MM.1S (cell line): ENCODE data around the gene PCNA.

Experiments
- DNase-seq: peaks from one replicate; pipeline ENCODE4 v3.0.0-alpha.2; 2015
- H2AFZ ChIP-seq: fragments of 300-600 bp; sonication (generic); 2 replicates; pipeline ENCODE4 v1.6.0; 2016; ENCODE audit warnings: antibody characterized with exemption, low read length
- H3F3A ChIP-seq: fragments of 300-600 bp; sonication (generic); 2 replicates; pipeline ENCODE4 v1.6.1; 2016; ENCODE audit warnings: mild to moderate bottlenecking, antibody characterized with exemption, low read length, moderate library complexity, mixed read lengths; ENCODE audit not compliant: insufficient read depth
- H3K27ac ChIP-seq: fragments of 300-600 bp; sonication (generic); 2 replicates; pipeline ENCODE4 v1.5.1; 2016; ENCODE audit warnings: mild to moderate bottlenecking, low read length
- H3K27me3 ChIP-seq: fragments of 300-600 bp; sonication (generic); replicated peaks from 2 replicates; pipeline ENCODE4 v1.6.0; 2016; ENCODE audit warnings: low read length; ENCODE audit not compliant: insufficient read depth
- H3K36me3 ChIP-seq: fragments of 300-600 bp; sonication (generic); replicated peaks from 2 replicates; pipeline ENCODE4 v1.6.1; 2016; ENCODE audit warnings: mild to moderate bottlenecking, low read length, mixed read lengths; ENCODE audit not compliant: insufficient read depth
- H3K4me1 ChIP-seq: fragments of 300-600 bp; sonication (generic); 2 replicates; pipeline ENCODE4 v1.6.1; 2016; ENCODE audit warnings: low read length, mixed read lengths
- H3K4me2 ChIP-seq: fragments of 300-600 bp; sonication (generic); 2 replicates; pipeline ENCODE4 v1.6.0; 2016; ENCODE audit warnings: low read depth, low read length
- H3K4me3 ChIP-seq: fragments of 300-600 bp; sonication (generic); 2 replicates; pipeline ENCODE4 v1.5.1; 2016; ENCODE audit warnings: low read length, mixed read lengths
- H3K79me2 ChIP-seq: fragments of 300-600 bp; sonication (generic); 2 replicates; pipeline ENCODE4 v1.6.1; 2016; ENCODE audit warnings: mixed run types, low read length, mixed read lengths
- H3K9ac ChIP-seq: fragments of 300-600 bp; sonication (generic); 2 replicates; pipeline ENCODE4 v1.6.1; 2016; ENCODE audit warnings: low read length, mixed read lengths
- H3K9me2 ChIP-seq: fragments of 300-600 bp; sonication (generic); replicated peaks from 2 replicates; pipeline ENCODE4 v1.6.1; 2016; ENCODE audit warnings: mild to moderate bottlenecking, low read length, mixed read lengths; ENCODE audit not compliant: insufficient read depth
- H3K9me3 ChIP-seq: fragments of 300-600 bp; sonication (generic); replicated peaks from 2 replicates; pipeline ENCODE4 v1.6.1; 2016; ENCODE audit warnings: mild to moderate bottlenecking, low read length, mixed read lengths; ENCODE audit not compliant: insufficient read depth
- H4K20me1 ChIP-seq: fragments of 300-600 bp; sonication (generic); 2 replicates; pipeline ENCODE4 v1.6.1; 2016; ENCODE audit warnings: mild to moderate bottlenecking, low read length, moderate library complexity, mixed read lengths; ENCODE audit not compliant: insufficient read depth
- EZH2 ChIP-seq: fragments of 300-600 bp; sonication (generic); optimal IDR thresholded peaks from 2 replicates; pipeline ENCODE3; 2017; ENCODE audit warnings: low read depth, mild to moderate bottlenecking, antibody characterized with exemption, low read length, mixed read lengths
- EZH2phosphoT487 ChIP-seq: fragments of 300-600 bp; sonication (generic); IDR thresholded peaks from 2 replicates; pipeline ENCODE4 v1.6.1; 2018; ENCODE audit warnings: antibody characterized with exemption, low read length
- TF ChIP-seq, protein P1 (sequence below): fragments of 300-600 bp; sonication (generic); IDR thresholded peaks from 2 replicates; pipeline ENCODE4 v1.5.1; 2016; ENCODE audit warnings: antibody characterized with exemption, low read length, mixed read lengths

Gene PCNA

DNA sequence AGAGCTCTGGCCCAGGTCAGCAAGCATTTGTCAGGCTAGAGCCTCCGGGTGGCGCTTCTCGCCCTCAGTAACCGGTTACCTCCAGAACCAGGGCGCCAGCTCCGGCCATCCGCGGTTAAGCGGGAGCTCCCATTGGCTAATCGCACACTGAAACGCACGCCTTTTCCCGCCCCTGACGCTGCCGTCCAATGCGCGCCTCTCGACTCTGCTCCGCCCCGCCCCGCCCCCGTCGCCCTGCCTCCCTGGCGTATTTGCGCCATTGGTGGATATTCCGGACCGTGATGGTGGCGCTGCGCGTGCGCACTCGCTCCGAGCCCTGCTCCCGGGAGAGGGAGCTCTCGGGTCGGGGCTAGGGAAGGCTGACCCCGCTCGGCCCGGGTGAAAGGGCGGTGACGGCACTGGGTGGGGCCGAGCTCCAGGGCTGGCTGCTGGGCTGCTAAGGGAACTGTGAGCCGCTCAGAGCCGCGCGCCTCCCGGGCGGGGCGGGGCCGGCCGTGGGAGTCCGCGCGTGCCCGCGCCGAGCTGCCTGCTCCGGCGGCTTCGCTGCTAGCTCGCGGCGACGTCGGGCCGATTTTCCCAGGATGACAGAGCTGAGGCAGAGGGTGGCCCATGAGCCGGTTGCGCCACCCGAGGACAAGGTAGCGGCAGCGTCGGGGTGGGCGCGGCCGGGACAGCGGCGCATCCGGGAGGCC, 6.9 kb upstream of the PCNA start, which contains the start of gene CDS2:
TSS of gene CDS2 (plus strand) at position 497 of the 692 bp plus-strand sequence. CDS start at position 582, 85 bp downstream.
- Histone ChIP-seq H3K79me2 (peaks cover 47% of the 10 kb centered on the region), H3K4me3 (peak within 1 kb of the TSS; percentile 70), H3K9ac (peak within 1 kb of the TSS; percentile 87), H3K27me3 (no peaks in the 10 kb centered on the region), H4K20me1 (no peaks in the 10 kb centered on the region), H3K4me1 (peaks cover 15% of the 10 kb centered on the region), H2AFZ (peak within 1 kb of the TSS; percentile 95), H3K9me3 (no peaks in the 10 kb centered on the region), H3K36me3 (no peaks in the 10 kb centered on the region), H3K27ac (peak within 1 kb of the TSS; percentile 79), H3F3A (peaks cover 16% of the 10 kb centered on the region), H3K9me2 (no peaks in the 10 kb centered on the region), H3K4me2 (peak within 1 kb of the TSS; percentile 87)
- DNase-seq, result peak; percentile 99
- TF ChIP-seq, protein P1, sequence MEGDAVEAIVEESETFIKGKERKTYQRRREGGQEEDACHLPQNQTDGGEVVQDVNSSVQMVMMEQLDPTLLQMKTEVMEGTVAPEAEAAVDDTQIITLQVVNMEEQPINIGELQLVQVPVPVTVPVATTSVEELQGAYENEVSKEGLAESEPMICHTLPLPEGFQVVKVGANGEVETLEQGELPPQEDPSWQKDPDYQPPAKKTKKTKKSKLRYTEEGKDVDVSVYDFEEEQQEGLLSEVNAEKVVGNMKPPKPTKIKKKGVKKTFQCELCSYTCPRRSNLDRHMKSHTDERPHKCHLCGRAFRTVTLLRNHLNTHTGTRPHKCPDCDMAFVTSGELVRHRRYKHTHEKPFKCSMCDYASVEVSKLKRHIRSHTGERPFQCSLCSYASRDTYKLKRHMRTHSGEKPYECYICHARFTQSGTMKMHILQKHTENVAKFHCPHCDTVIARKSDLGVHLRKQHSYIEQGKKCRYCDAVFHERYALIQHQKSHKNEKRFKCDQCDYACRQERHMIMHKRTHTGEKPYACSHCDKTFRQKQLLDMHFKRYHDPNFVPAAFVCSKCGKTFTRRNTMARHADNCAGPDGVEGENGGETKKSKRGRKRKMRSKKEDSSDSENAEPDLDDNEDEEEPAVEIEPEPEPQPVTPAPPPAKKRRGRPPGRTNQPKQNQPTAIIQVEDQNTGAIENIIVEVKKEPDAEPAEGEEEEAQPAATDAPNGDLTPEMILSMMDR, result peak; percentile 55
- no peak for TF ChIP-seq EZH2

DNA sequence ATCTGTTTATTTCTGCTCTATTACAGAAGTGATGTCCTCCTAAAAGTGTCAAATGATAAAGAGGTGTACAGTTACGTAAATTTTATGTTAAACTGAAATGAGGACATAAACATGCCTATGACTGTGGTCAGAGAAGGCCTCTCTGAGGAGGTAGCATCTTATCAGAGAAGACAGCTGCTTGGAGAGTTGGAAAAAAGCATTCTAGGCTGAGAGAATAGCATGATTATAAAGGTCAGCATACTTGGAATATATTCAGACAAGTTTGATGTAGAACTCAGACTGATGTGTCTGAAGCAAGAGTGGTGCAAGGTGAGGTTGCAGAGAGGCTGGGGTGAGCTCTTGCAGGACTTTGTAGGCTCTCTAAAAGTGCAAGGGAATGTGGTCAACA, 3.1 kb upstream of the PCNA start:
- Histone ChIP-seq H3K4me2 (no peak overlapping the region), H3K9me2 (no peaks in the 10 kb centered on the region), H3K36me3 (no peaks in the 10 kb centered on the region; the same call in 1 of the 2 replicates), H3K9me3 (no peaks in the 10 kb centered on the region), H4K20me1 (peaks cover 2% of the 10 kb centered on the region; the same call in 1 of the 2 replicates), H3K27ac (no peak overlapping the region), H3K27me3 (no peaks in the 10 kb centered on the region), H3K4me3 (no peak overlapping the region), H3F3A (peaks cover 34% of the 10 kb centered on the region), H3K9ac (no peak overlapping the region), H3K79me2 (peaks cover 32% of the 10 kb centered on the region), H3K4me1 (peaks cover 8% of the 10 kb centered on the region), H2AFZ (no peak overlapping the region)
- no peak for DNase-seq
- TF ChIP-seq, protein P1, result no peak
- no peak for TF ChIP-seq EZH2
- no peak for TF ChIP-seq EZH2phosphoT487

DNA sequence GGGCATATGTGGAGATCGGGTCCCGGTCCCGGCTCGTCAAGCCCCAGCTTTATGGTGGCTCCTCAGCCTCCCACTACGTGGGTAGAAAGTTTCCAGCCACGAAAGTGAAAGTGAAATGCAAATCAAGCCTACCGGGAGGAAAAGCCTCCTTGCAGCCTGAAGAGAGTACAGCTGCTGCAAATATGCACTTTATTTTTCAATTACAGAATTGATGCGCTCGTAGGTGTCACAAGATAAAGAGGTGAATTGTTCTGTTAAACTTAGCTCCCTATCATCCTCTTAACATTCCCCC, 373 bp upstream of the PCNA start:
- DNase-seq, result no peak
- no peaks in the 10 kb centered on the region for H3K9me2 ChIP-seq
- peaks cover 45% of the 10 kb centered on the region for H3K79me2 ChIP-seq
- peaks cover 2% of the 10 kb centered on the region; the same call in 1 of the 2 replicates for H3K36me3 ChIP-seq
- peak overlapping the region; percentile 67 for H3K4me2 ChIP-seq
- H3F3A ChIP-seq, result peaks cover 45% of the 10 kb centered on the region
- H3K27ac ChIP-seq, result peak overlapping the region; percentile 97; the same call in 1 of the 2 replicates
- H3K9ac ChIP-seq, result peak overlapping the region; percentile 47; the same call in 1 of the 2 replicates
- H3K4me1 ChIP-seq, result peaks cover 25% of the 10 kb centered on the region
- H2AFZ ChIP-seq, result peak overlapping the region; percentile 60
- no peaks in the 10 kb centered on the region for H3K27me3 ChIP-seq
- H4K20me1 ChIP-seq, result peaks cover 15% of the 10 kb centered on the region
- TF ChIP-seq EZH2 (no peak), EZH2phosphoT487 (no peak)
- TF ChIP-seq, protein P1, result no peak
- no peaks in the 10 kb centered on the region for H3K9me3 ChIP-seq
- peak overlapping the region; percentile 98 for H3K4me3 ChIP-seq
